HS-27A (cell line): Measurements from ENCODE around the gene PKN3.

Source experiments
- DNase-seq: peaks from one replicate; pipeline ENCODE4 v3.0.0-alpha.2; 2012; ENCODE audit warnings: low read depth, missing footprints

Gene PKN3

GRCh38 chr9:128742401-128742800 is 40.1 kb downstream of the PKN3 start:
- DNase-seq, result no peak

- no peak for DNase-seq
Measured at GRCh38 chr9:128743421-128743820, 41.1 kb downstream of the PKN3 start.

GRCh38 chr9:128747241-128747640 is 44.9 kb downstream of the PKN3 start:
- no peak for DNase-seq

- no peak for DNase-seq
Measured at GRCh38 chr9:128750926-128751595, 48.8 kb downstream of the PKN3 start.

GRCh38 chr9:128753627-128754026 is 51.3 kb downstream of the PKN3 start:
- DNase-seq, result no peak

- DNase-seq, result no peak
Measured at GRCh38 chr9:128757602-128758001, 55.3 kb downstream of the PKN3 start.

GRCh38 chr9:128762671-128763449 is 60.6 kb downstream of the PKN3 start:
- DNase-seq, result no peak

- DNase-seq, result no peak
Measured at GRCh38 chr9:128764361-128764760, 62.1 kb downstream of the PKN3 start.

- no peak for DNase-seq
Measured at GRCh38 chr9:128765499-128765898, 63.2 kb downstream of the PKN3 start.

GRCh38 chr9:128768606-128769005 is 66.3 kb downstream of the PKN3 start:
- no peak for DNase-seq
